Lower leg skin (tissue), 4 donors: ENCODE results near the gene METTL26. TPM values are rescaled to one million over a fixed set of nuclear protein-coding genes. Genes with fewer than 3 reads are reported as not detected.

ENCODE experiments used
- DNase-seq, 2 donors: peaks; one replicate each; pipeline ENCODE4 v3.0.0-alpha.2; 2019; ENCODE audit warnings: low spot score in 2 of 2
- H3K4me3 ChIP-seq: fragments of 200-600 bp; sonication (generic); 2 replicates; pipeline ENCODE4 v1.5.1; 2017; ENCODE audit warnings: mild to moderate bottlenecking, low read depth; ENCODE audit not compliant: poor library complexity, severe bottlenecking
- CTCF ChIP-seq, 3 donors: fragments of 450-650 bp; IDR thresholded peaks; one replicate each; pipeline ENCODE4 v1.5.1; 2016; ENCODE audit warnings: antibody characterized with exemption in 3 of 3, mild to moderate bottlenecking in 3 of 3, moderate library complexity in 2 of 3
- POLR2A ChIP-seq, 2 donors: fragments of 450-650 bp; IDR thresholded peaks; one replicate each; pipeline ENCODE4 v1.6.1; 2016 to 2017; ENCODE audit warnings: antibody characterized with exemption in 2 of 2, mild to moderate bottlenecking in 1 of 2, moderate library complexity in 1 of 2
- WGBS, 2 donors: methylation state at CpG; one replicate each; pipeline ENCODE4 v1.1.5; 2018; 5-methylcytosine and 5-hydroxymethylcytosine counted together
- intact Hi-C: fragments of 100-400 bp; cut with DNase I; formaldehyde crosslinking; loops from one replicate; pipeline ENCODE4 v1.15.0; 2023; ENCODE audit warnings: low total_unique reads
- total RNA-seq, 4 donors: library from RNA; depleted of rRNA; stranded (reverse); fragments of >200 nt; gene quantifications; one replicate each; pipeline ENCODE4 v1.1.0, GENCODE V29; 2016

METTL26 gene
- total RNA-seq, 4 donors from 2014 or later: 108 to 161 (median 111) TPM

GRCh38 chr16:634051-634670, 1.9 kb downstream of the METTL26 start:
- no peak overlapping the region for H3K4me3 ChIP-seq
- TF ChIP-seq POLR2A (IDR thresholded peaks at IDR 0.05) (no peak), CTCF (IDR thresholded peaks at IDR 0.05) (no peak)
- WGBS, 2 donors: 92 to 97% methylated on average over 18 to 20 of the region's 22 CpGs
- intact Hi-C loops: no loop called here
- no peak for DNase-seq

GRCh38 chr16:633336-634050, 2.6 kb downstream of the METTL26 start:
- intact Hi-C loops: no loop called here
- no peak overlapping the region for H3K4me3 ChIP-seq
- DNase-seq: no peak
- TF ChIP-seq POLR2A (IDR thresholded peaks at IDR 0.05) (no peak), CTCF (IDR thresholded peaks at IDR 0.05) (no peak)
- WGBS, 2 donors: 95 to 96% methylated on average over 47 to 74 of the region's 74 CpGs

- 90 to 95% methylated on average over 19 to 60 of the region's 67 CpGs for whole genome bisulfite sequencing, 2 donors
- intact Hi-C loops: no loop called here
- DNase-seq: no peak
- no peak for TF ChIP-seq POLR2A (IDR thresholded peaks at IDR 0.05)
- no peak for TF ChIP-seq CTCF (IDR thresholded peaks at IDR 0.05)
- no peak overlapping the region for H3K4me3 ChIP-seq
Measured at GRCh38 chr16:632486-633335, 3.4 kb downstream of the METTL26 start.

GRCh38 chr16:631808-632358, 4.2 kb downstream of the METTL26 start:
- no peak overlapping the region for H3K4me3 ChIP-seq
- TF ChIP-seq CTCF (IDR thresholded peaks at IDR 0.05) (no peak), POLR2A (IDR thresholded peaks at IDR 0.05) (no peak)
- 54 to 70% methylated on average over 9 of the region's 9 CpGs for WGBS, 2 donors
- no peak for DNase-seq
- intact Hi-C loops: no loop called here

- DNase-seq: no peak
Measured at GRCh38 chr16:630815-631405, 5.2 kb downstream of the METTL26 start, which contains the start of gene WFIKKN1. Gene WFIKKN1, plus strand, starts transcription at chr16:630985. Its CDS starts 269 bp downstream, at chr16:631254.

More at GRCh38 chr16:630815-631405, 5.2 kb downstream of the METTL26 start, which contains the start of gene WFIKKN1:
- TF ChIP-seq POLR2A (IDR thresholded peaks at IDR 0.05) (no peak), CTCF (IDR thresholded peaks at IDR 0.05) (no peak)
- intact Hi-C loops: no loop called here
- H3K4me3 ChIP-seq: no peak within 1 kb of the TSS
- 11% methylated on average over 18 of the region's 23 CpGs; no CpG with 5 or more reads in 1 of the 2 donors for WGBS, 2 donors
